A549 (cell line): ENCODE data around the gene SAMM50. TPM values are rescaled to one million over a fixed set of nuclear protein-coding genes. Genes with fewer than 3 reads are reported as not detected.

Experiments used
- ATAC-seq, 2 experiments: fragments of 200-7000 bp in 1 of 2; fragments of >200 bp in 1 of 2; cut with Nextera tagmentation in 1 of 2; cut with Tn5 transposase in 1 of 2; 3 replicates each; pipeline versions ENCODE4 v1.8.0 to v1.9.1; 2018 to 2020; ENCODE audit warnings: mild to moderate bottlenecking in 1 of 2, moderate library complexity in 1 of 2
- CTCF ChIA-PET: fragments of 300-600 bp; sonication (Branson Sonifier 250); formaldehyde crosslinking; extraction: SDS; loops from one replicate; lab custom pipeline; 2021; ENCODE audit warnings: antibody characterized with exemption, inconsistent platforms; lab: Yijun Ruan, JAX
- POLR2A ChIA-PET: fragments of 350-600 bp; formaldehyde crosslinking; extraction: SDS; loops from one replicate; lab custom pipeline; 2021; ENCODE audit warnings: antibody characterized with exemption, inconsistent platforms; lab: Yijun Ruan, JAX
- DNase-seq, 2 experiments: peaks; one replicate each; pipeline versions ENCODE4 v3.0.0 to v3.0.0-alpha.2; 2011 to 2016; ENCODE audit warnings: low read depth in 1 of 2, low spot score in 1 of 2
- FAIRE-seq: peaks from 2 replicates; lab custom pipeline; 2011; peaks lifted over from hg19 to GRCh38; lab: Jason Lieb, UNC
- H3K27ac ChIP-seq, 2 experiments: fragments of >200 bp; sonication (Bioruptor Twin); formaldehyde crosslinking; 3 replicates each; pipeline ENCODE4 v1.5.1; 2016 to 2017
- H3K4me1 ChIP-seq: fragments of >200 bp; sonication (Bioruptor Twin); formaldehyde crosslinking; 3 replicates; pipeline ENCODE4 v1.6.1; 2016
- H3K4me2 ChIP-seq: fragments of >200 bp; sonication (Bioruptor Twin); formaldehyde crosslinking; 3 replicates; pipeline ENCODE4 v1.6.1; 2016
- H3K4me3 ChIP-seq: fragments of >200 bp; sonication (Bioruptor Twin); formaldehyde crosslinking; 3 replicates; pipeline ENCODE4 v1.5.1; 2016
- H3K9me3 ChIP-seq: fragments of >200 bp; sonication (Bioruptor Twin); formaldehyde crosslinking; 3 replicates; pipeline ENCODE4 v1.6.1; 2016
- ATOH8 ChIP-seq: fragments of 250-450 bp; sonication (Bioruptor Pico); IDR thresholded peaks from 2 replicates; pipeline ENCODE4 v1.5.0; 2020; ENCODE audit warnings: low read depth, mild to moderate bottlenecking, moderate library complexity
- EP300 ChIP-seq, 2 experiments: fragments of >200 bp; sonication (Bioruptor Twin); formaldehyde crosslinking; IDR thresholded peaks; 2 replicates in 1 of 2; 3 replicates in 1 of 2; pipeline ENCODE4 v1.6.1; 2016 to 2017
- FOSB ChIP-seq: fragments of 250-450 bp; sonication (Bioruptor Pico); IDR thresholded peaks from 2 replicates; pipeline ENCODE4 v1.5.0; 2020; ENCODE audit warnings: mild to moderate bottlenecking, moderate library complexity
- GATA3 ChIP-seq: IDR thresholded peaks from 2 replicates; pipeline ENCODE4 v1.6.1; 2012; ENCODE audit warnings: borderline replicate concordance
- HES2 ChIP-seq: fragments of >200 bp; sonication (Bioruptor Twin); formaldehyde crosslinking; IDR thresholded peaks from 2 replicates; pipeline ENCODE4 v1.6.1; 2016
- HEYL ChIP-seq: fragments of 250-450 bp; sonication (Bioruptor Pico); IDR thresholded peaks from 2 replicates; pipeline ENCODE4 v1.8.0; 2021; ENCODE audit warnings: mild to moderate bottlenecking, moderate library complexity
- HOXB5 ChIP-seq: fragments of 250-450 bp; sonication (Bioruptor Pico); IDR thresholded peaks from 2 replicates; pipeline ENCODE4 v1.5.0; 2020; ENCODE audit warnings: mild to moderate bottlenecking, moderate library complexity
- JUN ChIP-seq, 2 experiments: fragments of >200 bp; sonication (Bioruptor Twin); formaldehyde crosslinking; IDR thresholded peaks; 2 replicates in 1 of 2; 3 replicates in 1 of 2; pipeline ENCODE4 v1.6.1; 2016 to 2017
- KDM1A ChIP-seq: fragments of 200-600 bp; sonication (generic); IDR thresholded peaks from 2 replicates; pipeline ENCODE4 v1.6.1; 2016; ENCODE audit warnings: low read depth, mild to moderate bottlenecking
- MAX ChIP-seq: IDR thresholded peaks from 2 replicates; pipeline ENCODE4 v1.6.1; 2012
- NR3C1 ChIP-seq: fragments of >200 bp; sonication (Bioruptor Twin); formaldehyde crosslinking; IDR thresholded peaks from 3 replicates; pipeline ENCODE4 v1.6.1; 2017
- POLR2A ChIP-seq: IDR thresholded peaks from 2 replicates; pipeline ENCODE4 v1.6.1; 2012; ENCODE audit warnings: mild to moderate bottlenecking, low read length
- POLR2AphosphoS2 ChIP-seq: conservative IDR thresholded peaks from 2 replicates; pipeline ENCODE4 v1.6.1; 2012; ENCODE audit warnings: low read length, improper control_type of control experiment, inconsistent platforms
- RCOR1 ChIP-seq: fragments of 150-350 bp; IDR thresholded peaks from 2 replicates; pipeline ENCODE4 v1.6.1; 2014; ENCODE audit warnings: antibody characterized with exemption, low read length, low read depth
- REST ChIP-seq: fragments of 200-600 bp; sonication (generic); IDR thresholded peaks from 2 replicates; pipeline ENCODE4 v1.6.1; 2016; ENCODE audit warnings: antibody characterized with exemption, mild to moderate bottlenecking, moderate library complexity
- RNF2 ChIP-seq: fragments of 200-600 bp; sonication (generic); IDR thresholded peaks from 2 replicates; pipeline ENCODE4 v1.6.1; 2016; ENCODE audit warnings: low read depth, mild to moderate bottlenecking, antibody characterized with exemption, moderate library complexity, borderline replicate concordance
- WGBS: methylation state at CpG from one replicate; pipeline ENCODE4 v1.1.6; 2017; ENCODE audit errors: missing lambda C conversion rate; 5-methylcytosine and 5-hydroxymethylcytosine counted together
- polyA plus RNA-seq, 4 experiments: library from polyadenylated mRNA; depleted of rRNA in 3 of 4; stranded (reverse); fragments of >200 nt; fragmentation: RNase III in 1 of 4; extraction: RNeasy Plus Mini Kit Qiagen cat#74134 plus additional on column Dnase treatment in 1 of 4; gene quantifications; 2 replicates in 3 of 4; 3 replicates in 1 of 4; pipeline ENCODE4 v1.2.3, GENCODE V29; 2011 to 2017

SAMM50 gene
- polyA plus RNA-seq, 2 of the 4 experiments (the other 2 are of a cell fraction) = 49.3 to 51.4 TPM

GRCh38 chr22:43988960-43989359 is 33.7 kb downstream of the SAMM50 start:
- H3K4me1 ChIP-seq = no peaks in the 10 kb centered on the region
- H3K27ac ChIP-seq = no peak overlapping the region
- no peak overlapping the region for H3K4me2 ChIP-seq
- no peak overlapping the region for H3K4me3 ChIP-seq
- no peak for FAIRE-seq
- TF ChIP-seq JUN (IDR thresholded peaks at IDR 0.05) (no peak), KDM1A (no peak), GATA3 (no peak), REST (no peak), POLR2A (no peak), EP300 (IDR thresholded peaks at IDR 0.05) (no peak), MAX (no peak), POLR2AphosphoS2 (no peak)
- TF ChIP-seq, all 56 proteins: peak for 0
- 93% methylated on average over 10 of the region's 10 CpGs for WGBS
- H3K9me3 ChIP-seq = no peaks in the 10 kb centered on the region
- ATAC-seq = no peak
- ChIA-PET CTCF (interaction anchor here (0.6 to 7.9 kb wide), 2 partner anchors 94 to 636 kb away, joined by 3 to 166 read pairs; no protein-coding TSS in a partner anchor), POLR2A (no interaction called here)
- no peak for DNase-seq

- no peak overlapping the region for H3K4me3 ChIP-seq
- 93% methylated on average over 10 of the region's 13 CpGs for WGBS
- POLR2A ChIA-PET = no interaction called here
- H3K4me2 ChIP-seq = no peak overlapping the region
- no peak for TF ChIP-seq RNF2
- TF ChIP-seq ATOH8 (CRISPR knock-in tag) = no peak
- TF ChIP-seq HOXB5 = no peak
- DNase-seq (no peak), FAIRE-seq (no peak), ATAC-seq (no peak)
- H3K27ac ChIP-seq = no peak overlapping the region
- no peaks in the 10 kb centered on the region for H3K4me1 ChIP-seq
- CTCF ChIA-PET = interaction anchor here (0.6 to 7.9 kb wide), 5 partner anchors 13 to 810 kb away, joined by 5 to 166 read pairs (median 9); no protein-coding TSS in a partner anchor
- H3K9me3 ChIP-seq = no peaks in the 10 kb centered on the region
Observed at GRCh38 chr22:43990044-43990443, 34.8 kb downstream of the SAMM50 start.

GRCh38 chr22:43991316-43992020 is 36.2 kb downstream of the SAMM50 start:
- DNase-seq (no peak), FAIRE-seq (no peak), ATAC-seq (no peak)
- ChIA-PET CTCF (interaction anchor here (0.6 to 7.9 kb wide), 8 partner anchors 13 to 634 kb away, joined by 3 to 166 read pairs (median 9); no protein-coding TSS in a partner anchor), POLR2A (interaction anchor here (0.7 kb wide), 1 partner anchor 179 kb away, joined by 3 read pairs; the partner anchor contains the start of gene EFCAB6)
- H3K4me1 ChIP-seq = no peaks in the 10 kb centered on the region
- no peaks in the 10 kb centered on the region for H3K9me3 ChIP-seq
- WGBS = 96% methylated on average over 11 of the region's 11 CpGs
- no peak overlapping the region for H3K4me2 ChIP-seq
- H3K4me3 ChIP-seq = no peak overlapping the region
- H3K27ac ChIP-seq = no peak overlapping the region
- TF ChIP-seq NR3C1 = no peak
- TF ChIP-seq GATA3 = no peak
- TF ChIP-seq RCOR1 = no peak
- no peak for TF ChIP-seq FOSB (CRISPR knock-in tag)
- no peak for TF ChIP-seq HES2
- TF ChIP-seq HEYL = no peak
- no peak for TF ChIP-seq POLR2A
